Measurements from ENCODE around the gene TEX10.

GRCh38 chr9:100394816-100395215 lies 42.1 kb upstream of the TEX10 start:
- no peak for TF ChIP-seq CTCF (IDR thresholded peaks at IDR 0.05)
- TF ChIP-seq EP300 (IDR thresholded peaks at IDR 0.05): no peak
- TF ChIP-seq POLR2A (IDR thresholded peaks at IDR 0.05): no peak
- no peak for TF ChIP-seq POLR2AphosphoS5 (IDR thresholded peaks at IDR 0.05)

Data from suprapubic skin (tissue), 4 donors.